HEK293 (cell line): ENCODE results near the gene OR5H15.

ENCODE experiments used
- CTCF ChIA-PET: fragments of 350-600 bp; formaldehyde crosslinking; extraction: SDS; loops from one replicate; lab custom pipeline; 2021; ENCODE audit warnings: antibody characterized with exemption; lab: Yijun Ruan, JAX
- POLR2A ChIA-PET: fragments of 300-600 bp; formaldehyde crosslinking; extraction: SDS; loops from one replicate; lab custom pipeline; 2020; ENCODE audit warnings: antibody characterized with exemption, inconsistent platforms; lab: Yijun Ruan, JAX
- H3K27ac ChIP-seq: fragments of 200-500 bp; sonication (Bioruptor generic); 2 replicates; pipeline ENCODE4 v1.5.1; 2014; ENCODE audit warnings: low read depth, low read length, control low read depth, inconsistent platforms; ENCODE audit errors: extremely low read depth
- H3K36me3 ChIP-seq, 2 experiments: fragments of 200-500 bp in 1 of 2; sonication (Bioruptor generic) in 1 of 2; 1 replicate in 1 of 2; 2 replicates in 1 of 2; pipeline ENCODE4 v1.5.1; 2014 to 2017; ENCODE audit warnings: inconsistent platforms in 2 of 2, low read length in 2 of 2; ENCODE audit not compliant: control insufficient read depth in 2 of 2, insufficient read depth in 1 of 2
- H3K4me1 ChIP-seq: fragments of 200-500 bp; sonication (Bioruptor generic); 2 replicates; pipeline ENCODE4 v1.5.1; 2014; ENCODE audit warnings: mild to moderate bottlenecking, low read length, inconsistent platforms; ENCODE audit not compliant: control insufficient read depth, insufficient read depth
- H3K4me3 ChIP-seq: 2 replicates; pipeline ENCODE4 v1.5.1; 2011; ENCODE audit warnings: low read depth, mild to moderate bottlenecking, control low read depth, low read length, moderate library complexity
- H3K9me3 ChIP-seq: fragments of 200-500 bp; sonication (Bioruptor generic); 2 replicates; pipeline ENCODE4 v1.5.1; 2014; ENCODE audit warnings: low read depth, low read length, inconsistent platforms; ENCODE audit not compliant: control insufficient read depth, insufficient read depth
- AEBP2 ChIP-seq: fragments of 450-650 bp; formaldehyde crosslinking; IDR thresholded peaks from 2 replicates; pipeline ENCODE4 v1.5.1; 2016; ENCODE audit warnings: missing biosample characterization, missing genetic modification characterization, borderline replicate concordance
- GLI4 ChIP-seq: fragments of 450-650 bp; formaldehyde crosslinking; IDR thresholded peaks from 2 replicates; pipeline ENCODE4 v1.5.1; 2016; ENCODE audit warnings: missing biosample characterization, missing genetic modification characterization
- KLF1 ChIP-seq: fragments of 450-650 bp; formaldehyde crosslinking; IDR thresholded peaks from 2 replicates; pipeline ENCODE4 v1.5.1; 2016; ENCODE audit warnings: missing biosample characterization, missing genetic modification characterization
- PRDM10 ChIP-seq: fragments of 450-650 bp; formaldehyde crosslinking; IDR thresholded peaks from 2 replicates; pipeline ENCODE4 v1.5.1; 2016; ENCODE audit warnings: missing biosample characterization, missing genetic modification characterization
- ZBTB48 ChIP-seq: fragments of 450-650 bp; formaldehyde crosslinking; IDR thresholded peaks from 2 replicates; pipeline ENCODE4 v1.5.1; 2016; ENCODE audit warnings: missing biosample characterization, missing genetic modification characterization
- ZBTB8A ChIP-seq: fragments of 450-650 bp; formaldehyde crosslinking; IDR thresholded peaks from 2 replicates; pipeline ENCODE4 v1.5.1; 2016; ENCODE audit warnings: missing biosample characterization, missing genetic modification characterization
- ZNF174 ChIP-seq: fragments of 450-650 bp; formaldehyde crosslinking; IDR thresholded peaks from 2 replicates; pipeline ENCODE4 v1.5.0; 2017; ENCODE audit warnings: missing biosample characterization, mild to moderate bottlenecking, missing genetic modification characterization
- ZNF223 ChIP-seq: fragments of 450-650 bp; formaldehyde crosslinking; IDR thresholded peaks from 2 replicates; pipeline ENCODE4 v1.5.1; 2016; ENCODE audit warnings: missing biosample characterization, missing genetic modification characterization
- ZNF610 ChIP-seq: fragments of 450-650 bp; formaldehyde crosslinking; IDR thresholded peaks from 2 replicates; pipeline ENCODE4 v1.5.1; 2016; ENCODE audit warnings: missing biosample characterization, missing genetic modification characterization, borderline replicate concordance
- ZNF660 ChIP-seq: fragments of 450-650 bp; IDR thresholded peaks from 2 replicates; pipeline ENCODE4 v1.5.1; 2018; ENCODE audit warnings: missing biosample characterization, mild to moderate bottlenecking, missing genetic modification characterization
- ZNF791 ChIP-seq: fragments of 450-650 bp; formaldehyde crosslinking; IDR thresholded peaks from 2 replicates; pipeline ENCODE4 v1.5.1; 2016; ENCODE audit warnings: missing biosample characterization, missing genetic modification characterization
- TF ChIP-seq, protein P1 (sequence below): fragments of 450-650 bp; formaldehyde crosslinking; IDR thresholded peaks from 2 replicates; pipeline ENCODE4 v1.5.1; 2016; ENCODE audit warnings: missing biosample characterization, missing genetic modification characterization, low read depth
- TF ChIP-seq, protein P2 (sequence below): fragments of 450-650 bp; IDR thresholded peaks from 2 replicates; pipeline ENCODE4 v1.5.1; 2018; ENCODE audit warnings: missing biosample characterization, missing genetic modification characterization
- TF ChIP-seq, protein P3 (sequence below): fragments of 450-650 bp; formaldehyde crosslinking; IDR thresholded peaks from 2 replicates; pipeline ENCODE4 v1.5.1; 2016; ENCODE audit warnings: missing biosample characterization, missing genetic modification characterization

The OR5H15 gene

GRCh38 chr3:98171071-98171470, 4.6 kb downstream of the OR5H15 start (continued):
- TF ChIP-seq ZNF174 (tag by site-specific recombination) (no peak), PRDM10 (tag by site-specific recombination) (no peak)

GRCh38 chr3:98172621-98173020, 6.1 kb downstream of the OR5H15 start:
- no peaks in the 10 kb centered on the region for H3K36me3 ChIP-seq
- ChIA-PET POLR2A (no interaction called here), CTCF (no interaction called here)
- no peaks in the 10 kb centered on the region for H3K9me3 ChIP-seq
- no peaks in the 10 kb centered on the region for H3K4me1 ChIP-seq
- H3K4me3 ChIP-seq, result no peak overlapping the region
- TF ChIP-seq GLI4 (tag by site-specific recombination) (no peak), ZBTB8A (tag by site-specific recombination) (no peak), ZNF610 (tag by site-specific recombination) (no peak), ZNF223 (tag by site-specific recombination) (no peak), KLF1 (tag by site-specific recombination) (no peak), AEBP2 (tag by site-specific recombination) (no peak), ZBTB48 (tag by site-specific recombination) (no peak), ZNF791 (tag by site-specific recombination) (no peak), ZNF660 (tag by site-specific recombination) (no peak)
- TF ChIP-seq, protein P1, sequence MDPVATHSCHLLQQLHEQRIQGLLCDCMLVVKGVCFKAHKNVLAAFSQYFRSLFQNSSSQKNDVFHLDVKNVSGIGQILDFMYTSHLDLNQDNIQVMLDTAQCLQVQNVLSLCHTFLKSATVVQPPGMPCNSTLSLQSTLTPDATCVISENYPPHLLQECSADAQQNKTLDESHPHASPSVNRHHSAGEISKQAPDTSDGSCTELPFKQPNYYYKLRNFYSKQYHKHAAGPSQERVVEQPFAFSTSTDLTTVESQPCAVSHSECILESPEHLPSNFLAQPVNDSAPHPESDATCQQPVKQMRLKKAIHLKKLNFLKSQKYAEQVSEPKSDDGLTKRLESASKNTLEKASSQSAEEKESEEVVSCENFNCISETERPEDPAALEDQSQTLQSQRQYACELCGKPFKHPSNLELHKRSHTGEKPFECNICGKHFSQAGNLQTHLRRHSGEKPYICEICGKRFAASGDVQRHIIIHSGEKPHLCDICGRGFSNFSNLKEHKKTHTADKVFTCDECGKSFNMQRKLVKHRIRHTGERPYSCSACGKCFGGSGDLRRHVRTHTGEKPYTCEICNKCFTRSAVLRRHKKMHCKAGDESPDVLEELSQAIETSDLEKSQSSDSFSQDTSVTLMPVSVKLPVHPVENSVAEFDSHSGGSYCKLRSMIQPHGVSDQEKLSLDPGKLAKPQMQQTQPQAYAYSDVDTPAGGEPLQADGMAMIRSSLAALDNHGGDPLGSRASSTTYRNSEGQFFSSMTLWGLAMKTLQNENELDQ (tag by site-specific recombination), result no peak
- TF ChIP-seq, protein P2, sequence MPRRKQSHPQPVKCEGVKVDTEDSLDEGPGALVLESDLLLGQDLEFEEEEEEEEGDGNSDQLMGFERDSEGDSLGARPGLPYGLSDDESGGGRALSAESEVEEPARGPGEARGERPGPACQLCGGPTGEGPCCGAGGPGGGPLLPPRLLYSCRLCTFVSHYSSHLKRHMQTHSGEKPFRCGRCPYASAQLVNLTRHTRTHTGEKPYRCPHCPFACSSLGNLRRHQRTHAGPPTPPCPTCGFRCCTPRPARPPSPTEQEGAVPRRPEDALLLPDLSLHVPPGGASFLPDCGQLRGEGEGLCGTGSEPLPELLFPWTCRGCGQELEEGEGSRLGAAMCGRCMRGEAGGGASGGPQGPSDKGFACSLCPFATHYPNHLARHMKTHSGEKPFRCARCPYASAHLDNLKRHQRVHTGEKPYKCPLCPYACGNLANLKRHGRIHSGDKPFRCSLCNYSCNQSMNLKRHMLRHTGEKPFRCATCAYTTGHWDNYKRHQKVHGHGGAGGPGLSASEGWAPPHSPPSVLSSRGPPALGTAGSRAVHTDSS, result no peak
- TF ChIP-seq, protein P3, sequence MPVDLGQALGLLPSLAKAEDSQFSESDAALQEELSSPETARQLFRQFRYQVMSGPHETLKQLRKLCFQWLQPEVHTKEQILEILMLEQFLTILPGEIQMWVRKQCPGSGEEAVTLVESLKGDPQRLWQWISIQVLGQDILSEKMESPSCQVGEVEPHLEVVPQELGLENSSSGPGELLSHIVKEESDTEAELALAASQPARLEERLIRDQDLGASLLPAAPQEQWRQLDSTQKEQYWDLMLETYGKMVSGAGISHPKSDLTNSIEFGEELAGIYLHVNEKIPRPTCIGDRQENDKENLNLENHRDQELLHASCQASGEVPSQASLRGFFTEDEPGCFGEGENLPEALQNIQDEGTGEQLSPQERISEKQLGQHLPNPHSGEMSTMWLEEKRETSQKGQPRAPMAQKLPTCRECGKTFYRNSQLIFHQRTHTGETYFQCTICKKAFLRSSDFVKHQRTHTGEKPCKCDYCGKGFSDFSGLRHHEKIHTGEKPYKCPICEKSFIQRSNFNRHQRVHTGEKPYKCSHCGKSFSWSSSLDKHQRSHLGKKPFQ (tag by site-specific recombination), result no peak
- H3K27ac ChIP-seq, result no peak overlapping the region
